HG03378 (cell line): Measurements from ENCODE around the gene RPH3AL.

Experiments used
- ATAC-seq: cut with Tn5 transposase; IDR thresholded peaks from one replicate; pipeline ENCODE4 v1.9.1; 2021; ENCODE audit warnings: mild to moderate bottlenecking, moderate library complexity; ENCODE audit not compliant: unreplicated experiment

Gene RPH3AL

GRCh38 chr17:337022-337420, 15.6 kb downstream of the RPH3AL start:
- no peak for ATAC-seq

- no peak for ATAC-seq
Measured at GRCh38 chr17:336110-337021, 16.2 kb downstream of the RPH3AL start.

DNA sequence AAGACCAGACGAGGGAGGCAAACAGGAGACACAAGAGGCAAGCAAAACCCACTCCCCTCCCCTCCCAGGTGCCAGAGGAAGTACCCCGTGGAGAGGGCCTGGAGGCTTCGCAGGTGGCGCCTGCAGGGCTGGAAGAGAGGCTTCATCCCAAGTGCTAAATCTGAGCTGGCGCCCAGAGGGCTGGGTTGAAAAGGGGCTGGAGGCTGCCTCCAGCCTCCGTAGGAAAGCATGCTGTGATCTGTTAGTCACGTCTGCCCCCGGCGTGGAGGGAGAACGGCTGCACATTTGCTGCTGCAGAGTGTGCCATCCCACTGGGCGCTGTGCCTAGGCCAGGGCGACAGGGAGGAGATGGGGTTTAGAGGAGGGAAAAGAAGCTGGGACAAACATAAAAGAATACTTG, 16.9 kb downstream of the RPH3AL start:
- ATAC-seq: no peak

DNA sequence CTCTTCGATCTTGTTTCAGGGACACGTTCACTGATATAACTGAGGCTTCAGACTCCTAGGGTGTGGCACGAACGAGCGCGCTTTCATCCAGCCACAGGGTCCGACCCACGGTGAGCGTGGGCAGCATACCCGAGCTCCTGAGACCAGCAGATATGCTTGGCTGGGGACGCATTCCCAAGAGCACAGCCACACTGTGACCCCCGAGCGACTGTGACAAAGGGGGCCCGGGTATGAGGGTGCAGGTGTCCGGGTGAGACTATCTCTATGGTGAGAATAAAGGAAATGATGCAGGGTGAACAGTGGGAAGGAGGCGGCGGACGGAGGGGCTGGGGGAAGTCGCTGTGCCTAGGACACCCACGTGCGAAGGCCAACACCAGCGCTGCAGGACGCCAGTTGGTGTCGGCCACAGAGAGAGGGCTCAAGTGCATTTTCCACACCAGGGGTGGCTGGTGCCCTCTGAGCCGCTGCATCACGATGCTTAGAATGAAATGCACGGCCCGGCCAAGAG, 17.6 kb downstream of the RPH3AL start:
- ATAC-seq: no peak

- no peak for ATAC-seq
Measured at GRCh38 chr17:333626-334396, 18.8 kb downstream of the RPH3AL start.

DNA sequence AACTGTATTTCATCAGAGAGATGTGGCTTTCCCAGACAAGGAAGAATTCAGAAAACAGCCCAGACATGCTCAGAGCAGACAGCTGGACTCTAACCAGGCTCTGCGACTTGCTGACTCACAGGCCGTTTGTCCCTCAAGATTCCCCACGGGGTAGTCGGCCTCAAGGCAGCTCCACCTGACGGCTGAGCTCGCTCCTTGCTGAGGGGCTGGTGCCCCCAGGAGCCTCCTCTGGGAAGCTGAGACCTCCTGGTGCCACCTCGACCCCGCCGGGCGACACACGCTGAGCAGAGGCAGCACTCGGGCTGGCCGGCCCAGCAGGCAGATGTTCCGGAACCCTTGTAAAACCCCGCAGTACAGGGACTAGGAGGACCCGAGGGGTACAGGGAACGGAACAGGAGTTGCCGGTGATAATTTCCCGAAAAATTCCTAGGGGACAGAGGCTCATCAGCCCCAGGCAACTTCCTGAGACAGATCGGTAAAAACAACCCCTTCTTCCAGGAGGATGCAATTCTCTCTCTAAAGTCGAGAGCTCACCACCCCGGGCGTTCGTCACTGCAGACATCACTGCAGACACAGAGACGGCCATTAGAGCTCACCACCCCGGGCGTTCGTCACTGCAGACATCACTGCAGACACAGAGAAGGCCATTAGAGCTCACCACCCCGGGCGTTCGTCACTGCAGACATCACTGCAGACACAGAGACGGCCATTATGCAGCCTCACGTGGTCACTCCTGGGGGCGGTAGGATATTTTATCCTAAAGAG, 19.9 kb downstream of the RPH3AL start:
- no peak for ATAC-seq

- ATAC-seq: no peak
Measured at GRCh38 chr17:332023-332422, 20.6 kb downstream of the RPH3AL start.

DNA sequence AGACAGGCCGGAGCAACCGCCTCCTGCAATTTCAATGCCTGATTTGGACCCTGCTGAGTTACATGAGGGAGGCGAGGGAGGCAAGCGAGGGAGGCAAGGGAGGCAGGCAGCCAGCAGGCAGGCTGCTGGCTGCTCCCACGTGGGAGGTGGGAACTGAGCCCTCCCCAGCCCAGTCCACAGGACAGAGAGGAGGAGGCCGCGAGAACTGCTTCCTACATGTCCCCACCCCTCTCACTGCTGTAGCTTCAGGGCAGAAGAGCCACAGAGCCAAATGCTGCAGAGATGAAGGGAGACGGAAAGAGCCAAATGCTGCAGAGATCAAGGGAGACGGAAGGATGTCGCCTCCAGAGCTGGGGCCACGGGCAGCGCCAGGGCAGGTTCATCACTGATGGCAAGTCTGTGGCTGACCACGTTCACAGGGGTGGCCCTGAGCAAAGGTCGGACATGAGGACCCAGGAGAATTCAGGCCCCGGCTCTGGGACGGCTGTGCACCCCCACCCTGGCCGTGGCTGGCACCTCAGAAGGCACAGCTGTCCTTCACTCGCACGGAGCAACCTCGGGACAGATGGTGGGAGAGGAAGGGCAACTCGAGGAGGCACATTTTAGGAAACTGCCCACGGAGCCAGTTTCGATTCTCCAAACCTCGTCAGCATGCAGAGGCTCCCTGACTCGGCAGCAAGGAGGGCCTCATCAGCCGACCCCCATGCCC, 21.5 kb downstream of the RPH3AL start:
- no peak for ATAC-seq

DNA sequence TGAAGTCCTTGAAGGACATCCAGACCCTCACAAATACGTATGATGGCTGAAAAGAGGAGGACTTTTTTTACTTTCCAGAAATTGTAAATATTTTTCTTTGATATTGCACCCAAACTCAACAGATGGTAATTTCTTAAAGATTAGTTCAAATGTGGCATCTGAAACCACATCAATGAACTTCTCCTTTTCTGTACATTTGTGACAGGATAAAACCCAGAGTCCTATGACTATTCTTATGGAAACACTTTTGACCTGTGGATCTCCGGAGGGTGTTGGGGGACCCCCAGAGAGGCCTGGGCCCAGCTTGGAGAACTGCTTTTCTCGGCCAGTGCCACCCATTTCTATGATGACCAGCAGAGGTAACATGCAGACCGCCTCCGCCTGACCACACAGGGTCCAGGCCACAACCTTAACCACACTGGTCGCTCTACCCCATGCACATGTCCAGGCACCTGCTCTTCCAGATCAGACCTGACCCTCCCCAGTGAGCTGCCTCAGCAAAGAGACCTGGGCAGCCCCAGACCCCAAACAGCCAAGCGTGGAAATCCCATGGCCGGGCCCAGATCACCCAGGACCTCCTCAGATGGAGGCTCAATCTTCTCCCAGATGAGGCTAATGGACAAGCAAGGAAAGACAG, 22.7 kb downstream of the RPH3AL start:
- no peak for ATAC-seq

DNA sequence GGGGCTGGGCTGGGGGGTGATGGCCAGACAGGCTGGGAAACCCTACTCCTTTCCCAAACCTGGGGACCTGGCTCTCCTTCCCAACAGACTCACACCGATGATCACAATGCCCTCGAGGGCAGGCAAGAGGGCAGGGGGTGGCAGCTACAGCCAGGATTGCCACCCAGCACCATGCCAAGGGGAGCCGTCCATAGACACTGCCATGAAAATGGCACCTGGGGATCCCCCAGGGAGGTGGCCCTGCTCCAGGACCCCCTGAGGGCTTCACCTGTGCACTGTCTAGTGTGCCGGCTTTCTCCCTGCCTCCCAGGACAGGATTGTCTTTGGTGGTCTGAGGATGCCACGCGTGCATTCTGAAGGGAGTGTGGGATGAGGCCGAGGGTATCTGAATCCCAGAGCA, 24.6 kb downstream of the RPH3AL start:
- ATAC-seq: no peak

- ATAC-seq: no peak
Measured at GRCh38 chr17:327296-327695, 25.3 kb downstream of the RPH3AL start.

DNA sequence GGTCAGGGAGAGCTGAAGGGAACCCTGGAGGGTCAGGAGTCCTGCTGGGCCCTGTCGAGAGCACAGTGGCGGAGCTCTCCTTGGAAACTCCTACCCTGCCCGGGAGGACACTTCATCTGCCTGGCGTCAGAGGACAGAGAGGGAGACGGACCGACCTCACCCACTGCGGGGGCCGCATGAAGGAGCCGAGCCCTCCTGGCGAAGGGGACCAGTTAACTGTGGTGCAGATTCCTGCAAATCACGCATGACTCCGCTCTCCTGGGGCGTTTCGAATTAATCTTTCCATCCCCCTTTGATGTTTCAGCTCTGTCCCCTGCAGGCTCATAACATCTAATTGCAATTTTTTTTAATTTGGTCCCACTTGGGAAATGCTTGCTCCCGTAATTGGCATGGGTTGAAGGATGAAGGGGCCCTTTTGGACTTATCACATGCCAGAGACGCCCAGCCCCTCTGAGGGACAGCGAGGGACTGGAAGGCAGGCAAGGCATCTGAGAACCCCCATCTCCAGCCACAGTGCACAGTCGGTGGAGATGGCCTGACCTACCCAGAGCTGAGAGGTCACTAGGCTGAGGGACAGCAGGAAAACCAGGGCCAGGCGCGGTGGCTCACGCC, 26.5 kb downstream of the RPH3AL start:
- no peak for ATAC-seq

GRCh38 chr17:325270-326009, 27.2 kb downstream of the RPH3AL start:
- ATAC-seq: no peak

GRCh38 chr17:323721-324571, 28.7 kb downstream of the RPH3AL start:
- no peak for ATAC-seq

GRCh38 chr17:323181-323580, 29.4 kb downstream of the RPH3AL start:
- ATAC-seq: no peak

GRCh38 chr17:322006-322780, 30.4 kb downstream of the RPH3AL start:
- ATAC-seq: no peak

GRCh38 chr17:321386-321941, 31.1 kb downstream of the RPH3AL start:
- no peak for ATAC-seq
